ENCODE results near the gene CLMN. TPM values are rescaled to one million over a fixed set of nuclear protein-coding genes. Genes with fewer than 3 reads are reported as not detected.
A peak's percentile ranks its signal among the peaks of the same experiment; 100 is the strongest.

CLMN gene
- total RNA-seq, 2 donors from 2014 or later = 24.6 to 39.3 TPM

GRCh38 chr14:95146079-95146771 lies 173.5 kb downstream of the CLMN start:
- H3K27ac ChIP-seq = peak overlapping the region; percentile 14 to 47
- H3K27me3 ChIP-seq (replicated peaks; ENCODE audit: insufficient read depth) = no peaks in the 10 kb centered on the region
- H3K36me3 ChIP-seq = no peaks in the 10 kb centered on the region
- H3K4me1 ChIP-seq (replicated peaks) = peaks cover 6% of the 10 kb centered on the region
- no peaks in the 10 kb centered on the region for H3K9me3 ChIP-seq
- intact Hi-C loops (cut with DNase I) = no loop called here
- WGBS = 44% methylated on average over 10 of the region's 10 CpGs
- peak; percentile 77 for DNase-seq (ENCODE audit: low spot score)
- no peak overlapping the region for H3K4me3 ChIP-seq
- TF ChIP-seq POLR2AphosphoS5 (IDR thresholded peaks at IDR 0.05) (peak; percentile 81), CTCF (IDR thresholded peaks at IDR 0.05) (no peak), POLR2A (IDR thresholded peaks at IDR 0.05) (peak; percentile 27)

GRCh38 chr14:95144849-95145248 lies 174.9 kb downstream of the CLMN start:
- DNase-seq (ENCODE audit: low spot score) = no peak
- intact Hi-C loops (cut with DNase I) = no loop called here
- H3K4me3 ChIP-seq = no peak overlapping the region
- peaks cover 14% of the 10 kb centered on the region for H3K4me1 ChIP-seq (replicated peaks)
- H3K27me3 ChIP-seq (replicated peaks; ENCODE audit: insufficient read depth) = no peaks in the 10 kb centered on the region
- WGBS = 87% methylated on average over 2 of the region's 2 CpGs
- H3K36me3 ChIP-seq = no peaks in the 10 kb centered on the region
- TF ChIP-seq POLR2AphosphoS5 (IDR thresholded peaks at IDR 0.05) = no peak
- TF ChIP-seq POLR2A (IDR thresholded peaks at IDR 0.05) = no peak
- no peak for TF ChIP-seq CTCF (IDR thresholded peaks at IDR 0.05)
- no peak overlapping the region for H3K27ac ChIP-seq
- no peaks in the 10 kb centered on the region for H3K9me3 ChIP-seq

- no peak for DNase-seq (ENCODE audit: low spot score)
- Histone ChIP-seq H3K4me3 (no peak overlapping the region), H3K9me3 (no peaks in the 10 kb centered on the region), H3K36me3 (no peaks in the 10 kb centered on the region), H3K4me1 (replicated peaks) (peaks cover 14% of the 10 kb centered on the region), H3K27ac (peak overlapping the region; percentile 8 to 11), H3K27me3 (replicated peaks; ENCODE audit: insufficient read depth) (no peaks in the 10 kb centered on the region)
- TF ChIP-seq POLR2AphosphoS5 (IDR thresholded peaks at IDR 0.05) (peak; percentile 25), CTCF (IDR thresholded peaks at IDR 0.05) (no peak)
- WGBS = 63% methylated on average over 4 of the region's 4 CpGs
- intact Hi-C loops (cut with DNase I) = no loop called here
Measured at GRCh38 chr14:95143808-95144620, 175.7 kb downstream of the CLMN start.

GRCh38 chr14:95142208-95142607 lies 177.5 kb downstream of the CLMN start:
- H3K27ac ChIP-seq = no peak overlapping the region
- TF ChIP-seq POLR2A (IDR thresholded peaks at IDR 0.05) = no peak
- TF ChIP-seq CTCF (IDR thresholded peaks at IDR 0.05) = no peak
- no peak for TF ChIP-seq POLR2AphosphoS5 (IDR thresholded peaks at IDR 0.05)
- H3K27me3 ChIP-seq (replicated peaks; ENCODE audit: insufficient read depth) = no peaks in the 10 kb centered on the region
- no peak overlapping the region for H3K4me3 ChIP-seq
- no peak for DNase-seq (ENCODE audit: low spot score)
- H3K36me3 ChIP-seq = no peaks in the 10 kb centered on the region
- H3K4me1 ChIP-seq (replicated peaks) = peaks cover 17% of the 10 kb centered on the region
- 90% methylated on average over 2 of the region's 2 CpGs for WGBS
- H3K9me3 ChIP-seq = no peaks in the 10 kb centered on the region
- intact Hi-C loops (cut with DNase I) = no loop called here

Measured in prostate gland (tissue), 2 donors.